Liver (tissue), 9 donors: Measurements from ENCODE around the gene CUL1. TPM values are rescaled to one million over a fixed set of nuclear protein-coding genes. Genes with fewer than 3 reads are reported as not detected.

ENCODE experiments used
- DNase-seq: peaks from one replicate; pipeline ENCODE4 v3.0.0-alpha.2; 2017; ENCODE audit warnings: low spot score
- H3K27ac ChIP-seq, 2 donors: one replicate each; pipeline ENCODE4 v1.7.0; 2013; ENCODE audit warnings: inconsistent platforms in 2 of 2, low read length in 2 of 2, control low read depth in 1 of 2, low read depth in 1 of 2, mild to moderate bottlenecking in 1 of 2
- H3K27me3 ChIP-seq, 4 donors: one replicate each; pipeline versions ENCODE4 v1.6.1 to v1.7.0; 2013; ENCODE audit warnings: low read length in 3 of 4, inconsistent platforms in 1 of 4, mild to moderate bottlenecking in 1 of 4, moderate library complexity in 1 of 4; ENCODE audit not compliant: control insufficient read depth in 4 of 4, insufficient read depth in 4 of 4
- H3K36me3 ChIP-seq, 4 donors: one replicate each; pipeline versions ENCODE4 v1.6.1 to v1.7.0; 2013; ENCODE audit warnings: low read length in 3 of 4, mild to moderate bottlenecking in 3 of 4, low read depth in 1 of 4, moderate library complexity in 1 of 4; ENCODE audit not compliant: control insufficient read depth in 4 of 4, insufficient read depth in 3 of 4
- H3K4me1 ChIP-seq, 4 donors: one replicate each; pipeline versions ENCODE4 v1.6.1 to v1.7.0; 2013; ENCODE audit warnings: low read length in 3 of 4, mild to moderate bottlenecking in 3 of 4, moderate library complexity in 1 of 4; ENCODE audit not compliant: control insufficient read depth in 4 of 4, insufficient read depth in 4 of 4
- H3K4me3 ChIP-seq, 3 donors: one replicate each; pipeline versions ENCODE4 v1.6.1 to v1.7.0; 2013; ENCODE audit warnings: low read length in 3 of 3, control low read depth in 1 of 3, low read depth in 1 of 3, mild to moderate bottlenecking in 1 of 3
- H3K9ac ChIP-seq, 2 donors: one replicate each; pipeline ENCODE4 v1.7.0; 2013; ENCODE audit warnings: low read length in 2 of 2, mild to moderate bottlenecking in 2 of 2, moderate library complexity in 2 of 2, control low read depth in 1 of 2, low read depth in 1 of 2
- H3K9me3 ChIP-seq, 4 donors: one replicate each; pipeline versions ENCODE4 v1.6.1 to v1.7.0; 2013; ENCODE audit warnings: low read length in 3 of 4; ENCODE audit not compliant: control insufficient read depth in 4 of 4
- CTCF ChIP-seq: fragments of 150-350 bp; IDR thresholded peaks from 2 replicates; pipeline ENCODE4 v1.5.1; 2017; ENCODE audit warnings: improper control_type of control experiment, low read depth, low read length; ENCODE audit not compliant: missing input control
- EGR1 ChIP-seq, 2 donors: IDR thresholded peaks; 2 replicates each; pipeline ENCODE4 v1.6.1; 2016 to 2018; ENCODE audit warnings: antibody characterized with exemption in 2 of 2, low read depth in 2 of 2
- FOXA1 ChIP-seq: IDR thresholded peaks from 2 replicates; pipeline ENCODE4 v1.6.1; 2016; ENCODE audit warnings: antibody characterized with exemption
- FOXA2 ChIP-seq: IDR thresholded peaks from 2 replicates; pipeline ENCODE4 v1.6.1; 2016; ENCODE audit warnings: antibody characterized with exemption
- GABPA ChIP-seq, 2 donors: IDR thresholded peaks in 1 of 2; conservative IDR thresholded peaks in 1 of 2; 2 replicates each; pipeline ENCODE4 v1.6.1; 2016; ENCODE audit warnings: antibody characterized with exemption in 2 of 2, mild to moderate bottlenecking in 1 of 2, moderate library complexity in 1 of 2
- HNF4A ChIP-seq, 2 donors: conservative IDR thresholded peaks; 2 replicates each; pipeline ENCODE4 v1.6.1; 2016; ENCODE audit warnings: antibody characterized with exemption in 2 of 2, mild to moderate bottlenecking in 2 of 2
- HNF4G ChIP-seq: IDR thresholded peaks from 2 replicates; pipeline ENCODE4 v1.6.1; 2016; ENCODE audit warnings: antibody characterized with exemption
- MAX ChIP-seq: IDR thresholded peaks from 2 replicates; pipeline ENCODE4 v1.6.1; 2016; ENCODE audit warnings: antibody characterized with exemption
- NR2F2 ChIP-seq: IDR thresholded peaks from 2 replicates; pipeline ENCODE4 v1.6.1; 2016; ENCODE audit warnings: antibody characterized with exemption
- RAD21 ChIP-seq, 2 donors: IDR thresholded peaks; 2 replicates each; pipeline ENCODE4 v1.6.1; 2016; ENCODE audit warnings: antibody characterized with exemption in 2 of 2, mild to moderate bottlenecking in 2 of 2
- REST ChIP-seq: IDR thresholded peaks from 2 replicates; pipeline ENCODE4 v1.6.1; 2016; ENCODE audit warnings: antibody characterized with exemption, mild to moderate bottlenecking
- RXRA ChIP-seq, 2 donors: IDR thresholded peaks; 2 replicates each; pipeline ENCODE4 v1.6.1; 2017 to 2018; ENCODE audit warnings: antibody characterized with exemption in 2 of 2, mild to moderate bottlenecking in 1 of 2
- SP1 ChIP-seq: IDR thresholded peaks from 2 replicates; pipeline ENCODE4 v1.6.1; 2018; ENCODE audit warnings: antibody characterized with exemption, mild to moderate bottlenecking
- TAF1 ChIP-seq: conservative IDR thresholded peaks from 2 replicates; pipeline ENCODE4 v1.6.1; 2016; ENCODE audit warnings: antibody characterized with exemption, mild to moderate bottlenecking
- YY1 ChIP-seq: IDR thresholded peaks from 2 replicates; pipeline ENCODE4 v1.6.1; 2016; ENCODE audit warnings: antibody characterized with exemption, mild to moderate bottlenecking
- ZBTB33 ChIP-seq: IDR thresholded peaks from 2 replicates; pipeline ENCODE4 v1.6.1; 2016; ENCODE audit warnings: antibody characterized with exemption
- WGBS: extraction: QIAGEN DNeasy Blood & Tissue Kit; methylation state at CpG from one replicate; pipeline ENCODE4 v1.1.7; 2013; 5-methylcytosine and 5-hydroxymethylcytosine counted together
- polyA plus RNA-seq, 2 donors: library from polyadenylated mRNA; stranded (reverse) in 1 of 2; unstranded in 1 of 2; fragments of 200-250 nt in 1 of 2; fragments of >200 nt in 1 of 2; fragmentation: Nextera tagmentation in 1 of 2; extraction: Ambion mirVana in 1 of 2; gene quantifications; one replicate each; pipeline versions ENCODE4 v1.2.1 to v1.2.3, GENCODE V29; 2013 to 2015
- total RNA-seq, 2 donors: library from RNA; depleted of rRNA; stranded (reverse); fragments of >200 nt; gene quantifications; one replicate each; pipeline ENCODE4 v1.2.3, GENCODE V29; 2014
- donor health status: healthy.
- donor health status: healthy.
- donor health status: healthy.
- donor health status: healthy.
- donor health status: healthy.

Gene CUL1
- total and polyA plus RNA-seq, 4 donors: 21.7 to 56.7 (median 26.7) TPM

GRCh38 chr7:148819697-148820360 lies 121.1 kb downstream of the CUL1 start:
- no peaks in the 10 kb centered on the region for H3K9me3 ChIP-seq
- H3K36me3 ChIP-seq: peaks cover 0 to 1% (median 0%) of the 10 kb centered on the region in 4 donors
- H3K4me3 ChIP-seq: no peak overlapping the region
- no peaks in the 10 kb centered on the region for H3K27me3 ChIP-seq
- H3K27ac ChIP-seq: no peak overlapping the region
- H3K4me1 ChIP-seq: no peaks in the 10 kb centered on the region
- TF ChIP-seq CTCF: no peak
- no peak for TF ChIP-seq RXRA (IDR thresholded peaks at IDR 0.05)
- TF ChIP-seq FOXA2: no peak
- no peak for TF ChIP-seq MAX
- no peak for TF ChIP-seq YY1
- no peak for TF ChIP-seq ZBTB33
- no peak for TF ChIP-seq NR2F2
- TF ChIP-seq TAF1: no peak
- TF ChIP-seq EGR1 (IDR thresholded peaks at IDR 0.05; ENCODE audit: low read depth in 2 of 2): no peak
- no peak for TF ChIP-seq RAD21 (IDR thresholded peaks at IDR 0.05)
- no peak for TF ChIP-seq SP1
- no peak for TF ChIP-seq HNF4G
- no peak for TF ChIP-seq REST
- DNase-seq: no peak
- H3K9ac ChIP-seq: no peak overlapping the region
- 93% methylated on average over 6 of the region's 6 CpGs for WGBS

GRCh38 chr7:148821422-148821821 lies 122.7 kb downstream of the CUL1 start:
- Histone ChIP-seq H3K27ac (no peak overlapping the region), H3K36me3 (peaks cover 0 to 1% (median 0%) of the 10 kb centered on the region in 4 donors), H3K9me3 (no peaks in the 10 kb centered on the region), H3K4me3 (no peak overlapping the region), H3K4me1 (no peaks in the 10 kb centered on the region), H3K27me3 (no peaks in the 10 kb centered on the region), H3K9ac (no peak overlapping the region)
- DNase-seq: no peak
- TF ChIP-seq SP1 (no peak), YY1 (no peak), NR2F2 (no peak), EGR1 (IDR thresholded peaks at IDR 0.05; ENCODE audit: low read depth in 2 of 2) (no peak), FOXA1 (no peak), TAF1 (no peak), FOXA2 (no peak), HNF4A (conservative IDR thresholded peaks at IDR 0.05) (no peak), GABPA (IDR thresholded peaks at IDR 0.05 in 1 of 2, conservative IDR thresholded peaks at IDR 0.05 in 1 of 2) (no peak), RXRA (IDR thresholded peaks at IDR 0.05) (no peak), ZBTB33 (no peak), RAD21 (IDR thresholded peaks at IDR 0.05) (no peak), CTCF (no peak)
- WGBS: 95% methylated on average over 2 of the region's 2 CpGs
